Ureter (tissue), 1 donor: ENCODE measurements around the gene MOGAT2. TPM values are rescaled to one million over a fixed set of nuclear protein-coding genes. Genes with fewer than 3 reads are reported as not detected.
"Not testable (repeated sequence)": the region's sequence is repeated elsewhere in the genome, so short reads cannot be mapped to it uniquely, and the experiment has no call there.

Experiments
- DNase-seq: peaks from one replicate; pipeline ENCODE4 v3.0.0-alpha.2; 2020; ENCODE audit warnings: low spot score
- total RNA-seq: library from RNA; stranded (reverse); gene quantifications from one replicate; pipeline ENCODE4 v1.2.4, GENCODE V29; 2023
- donor health status: DM: yes; HTN: yes; CAD: no.

Gene MOGAT2
- total RNA-seq, 1 donor from 2014 or later: 8.2 TPM

DNA sequence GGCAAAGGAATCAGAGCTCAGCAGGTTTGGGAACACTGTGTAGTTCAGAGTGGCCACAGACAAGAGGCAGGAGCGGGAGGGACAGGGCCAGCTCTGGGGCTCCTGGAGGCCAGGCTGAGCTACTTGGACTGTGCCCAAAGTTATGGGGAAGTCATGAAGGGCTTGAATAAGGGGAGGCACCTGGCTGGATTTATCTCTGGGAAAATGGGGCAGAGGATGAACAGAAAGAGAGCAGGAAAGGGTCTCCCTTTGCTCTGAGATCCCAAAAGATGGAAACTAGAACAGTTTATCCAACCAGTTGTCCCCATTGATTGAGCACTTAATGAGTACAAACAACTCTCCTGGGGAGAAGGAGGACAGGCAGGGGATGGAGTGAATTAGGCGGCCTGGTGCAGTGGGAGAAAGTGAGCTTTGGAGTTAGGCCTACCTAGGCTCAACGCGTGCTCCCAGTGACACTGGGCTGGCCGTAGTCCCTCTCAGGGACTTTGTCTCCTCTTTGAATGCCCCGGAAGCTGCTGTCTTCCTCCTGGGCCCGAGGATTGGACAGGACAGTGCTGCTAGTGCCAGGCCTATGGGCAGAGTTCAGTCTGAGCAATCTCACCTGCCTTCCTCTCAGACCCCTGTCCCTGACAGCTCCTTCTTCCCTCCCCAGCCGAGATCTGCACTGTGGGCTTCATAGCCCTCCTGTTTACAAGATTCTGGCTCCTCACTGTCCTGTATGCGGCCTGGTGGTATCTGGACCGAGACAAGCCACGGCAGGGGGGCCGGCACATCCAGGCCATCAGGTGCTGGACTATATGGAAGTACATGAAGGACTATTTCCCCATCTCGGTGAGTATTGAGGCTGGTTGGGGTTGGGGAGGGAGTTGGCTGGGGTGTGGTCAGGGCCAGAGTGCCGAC is 2.0 kb downstream of the MOGAT2 start:
- DNase-seq: no peak

DNA sequence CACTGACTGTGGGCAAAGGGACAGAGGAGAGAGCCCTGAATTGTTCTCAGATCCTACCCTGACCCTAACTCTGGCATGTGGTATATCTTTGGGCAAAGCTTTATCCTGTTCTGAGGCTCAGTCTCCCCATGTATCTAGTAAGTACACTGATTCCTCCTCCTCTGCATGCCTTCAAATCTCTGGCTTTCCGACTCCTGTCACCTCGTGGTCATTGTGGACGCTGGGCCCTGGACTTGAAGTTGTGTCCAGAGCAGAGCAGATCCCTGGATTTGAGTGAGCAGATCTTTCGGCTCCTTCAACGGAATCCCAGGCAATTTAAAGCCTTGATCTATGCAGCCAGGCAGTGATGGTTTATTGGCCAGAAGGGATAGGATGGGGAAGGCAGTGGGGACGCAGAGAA is 3.0 kb downstream of the MOGAT2 start:
- DNase-seq: no peak

DNA sequence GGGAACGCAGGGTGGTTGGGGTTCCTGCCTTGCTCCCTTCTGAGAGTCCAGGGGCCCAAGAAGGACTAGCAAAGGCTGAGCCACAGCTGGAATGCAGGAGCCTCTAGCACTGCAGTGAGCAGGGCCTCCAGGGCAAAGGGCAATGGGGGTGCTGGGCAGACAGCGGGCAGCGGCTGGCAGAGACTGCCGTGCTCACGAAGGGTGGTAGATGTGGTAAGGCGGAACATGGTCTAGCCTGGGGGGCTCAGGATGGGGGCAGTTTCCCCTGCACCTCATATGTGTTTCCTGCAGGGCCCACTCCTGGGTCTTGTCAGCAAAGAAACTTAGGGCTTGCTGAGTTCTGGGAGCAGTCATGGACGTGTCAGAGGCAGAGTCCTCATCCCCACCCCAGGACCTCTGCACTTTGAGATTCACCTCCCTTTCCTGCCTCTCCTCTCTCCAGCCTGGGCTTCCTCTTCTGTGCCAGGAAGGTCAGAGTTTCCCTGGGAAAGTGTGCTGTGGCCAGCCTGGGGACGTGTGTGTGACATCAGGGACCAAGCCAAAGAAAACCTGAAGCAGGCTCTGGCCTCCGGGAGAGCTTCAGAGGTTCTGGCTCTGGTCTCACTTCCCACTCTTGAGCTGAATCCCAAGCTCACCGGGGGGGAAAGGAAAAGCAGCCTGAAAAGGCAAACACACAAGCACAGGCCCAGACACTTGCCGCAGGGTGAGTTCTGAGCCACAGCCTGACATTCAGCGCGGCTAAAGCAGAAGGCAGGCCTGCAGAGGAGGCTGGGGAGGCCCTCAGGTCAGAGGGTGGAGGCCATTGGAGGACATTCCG is 4.4 kb downstream of the MOGAT2 start:
- DNase-seq: no peak

DNA sequence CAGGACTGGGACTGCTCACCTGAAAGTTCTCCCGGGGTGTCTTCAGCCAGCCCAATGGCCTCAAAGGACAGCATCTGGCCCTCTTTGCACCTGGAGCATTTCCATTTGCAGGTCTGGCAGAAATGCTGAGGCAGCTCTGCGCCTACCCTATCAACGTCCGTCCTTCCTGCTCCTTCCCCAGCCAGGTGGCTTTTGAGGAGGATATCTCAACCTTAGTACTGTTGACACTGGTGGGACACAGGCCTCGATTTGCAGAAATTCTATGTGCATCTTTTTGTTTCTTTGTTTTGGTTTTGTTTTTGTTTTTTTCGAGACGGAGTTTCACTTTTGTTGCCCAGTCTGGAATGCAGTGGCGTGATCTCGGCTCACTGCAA is 5.0 kb downstream of the MOGAT2 start:
- no peak for DNase-seq

DNA sequence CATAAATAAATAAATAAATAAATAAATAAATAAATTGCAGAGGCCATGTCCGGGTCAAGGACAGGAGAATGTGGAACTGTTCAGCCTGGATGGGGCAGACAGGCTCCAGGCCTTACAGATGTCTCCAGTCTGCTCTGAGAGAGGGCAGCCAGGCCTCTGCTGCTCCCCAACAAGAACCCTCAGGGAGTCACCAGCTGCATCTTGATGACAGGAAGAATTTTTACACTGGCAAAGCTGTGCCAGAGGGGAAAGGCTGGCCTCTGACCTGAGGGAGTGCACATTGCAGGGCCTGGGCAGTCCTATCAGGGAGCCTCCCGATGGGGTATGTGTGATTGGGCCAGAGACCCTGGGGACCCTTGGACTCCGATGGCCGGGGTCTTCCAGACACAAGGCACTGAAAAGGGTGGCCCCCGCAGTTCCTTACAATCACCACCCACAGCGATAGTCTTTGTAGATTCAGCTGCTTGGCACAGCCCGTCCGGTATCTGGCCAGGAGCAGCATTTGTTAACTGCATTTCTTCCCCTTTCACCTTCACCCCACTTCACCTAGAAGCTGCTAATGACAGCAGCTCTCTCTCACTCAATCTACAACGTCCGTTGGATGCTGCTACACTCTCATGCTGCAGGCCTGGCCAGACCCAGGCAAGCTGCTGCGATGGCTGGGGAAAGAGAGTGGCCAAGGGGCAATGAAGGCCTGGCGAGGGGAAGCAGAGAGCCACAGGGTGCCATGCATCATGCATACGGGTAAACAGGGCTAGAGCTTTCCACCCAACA is 8.1 kb downstream of the MOGAT2 start:
- no peak for DNase-seq

DNA sequence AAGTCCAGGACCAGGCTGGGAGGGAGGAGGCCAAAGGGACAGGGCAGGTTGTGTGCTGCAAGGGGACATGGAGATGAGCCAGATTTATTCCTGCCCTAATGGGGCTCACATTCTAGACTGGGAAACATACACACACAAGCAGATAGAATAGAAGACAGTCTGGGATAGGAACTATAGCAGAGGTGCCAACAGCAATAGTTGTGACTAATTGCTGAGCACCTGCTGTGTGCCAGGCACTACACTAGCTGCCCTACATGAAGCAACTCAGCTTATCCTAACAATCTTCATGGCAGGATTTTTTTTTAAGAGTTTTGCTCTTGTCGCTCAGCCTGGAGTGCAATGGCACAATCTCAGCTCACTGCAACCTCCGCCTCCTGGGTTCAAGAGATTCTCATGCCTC is 11.4 kb downstream of the MOGAT2 start:
- DNase-seq: no peak

DNA sequence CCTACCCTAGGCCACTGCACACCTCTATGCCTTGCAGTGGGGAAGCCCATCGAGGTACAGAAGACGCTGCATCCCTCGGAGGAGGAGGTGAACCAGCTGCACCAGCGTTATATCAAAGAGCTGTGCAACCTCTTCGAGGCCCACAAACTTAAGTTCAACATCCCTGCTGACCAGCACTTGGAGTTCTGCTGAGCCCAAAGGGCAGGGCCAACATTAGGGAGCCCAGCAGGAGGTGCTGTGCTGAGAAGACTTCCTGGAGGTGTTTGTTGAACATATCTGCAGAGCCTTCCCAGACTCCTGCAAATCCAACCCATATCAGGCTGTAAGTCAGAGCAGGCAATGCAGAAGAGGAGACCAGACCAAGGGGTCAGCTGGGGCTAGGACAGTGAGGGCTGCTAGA is 13.5 kb downstream of the MOGAT2 start:
- DNase-seq: no peak

DNA sequence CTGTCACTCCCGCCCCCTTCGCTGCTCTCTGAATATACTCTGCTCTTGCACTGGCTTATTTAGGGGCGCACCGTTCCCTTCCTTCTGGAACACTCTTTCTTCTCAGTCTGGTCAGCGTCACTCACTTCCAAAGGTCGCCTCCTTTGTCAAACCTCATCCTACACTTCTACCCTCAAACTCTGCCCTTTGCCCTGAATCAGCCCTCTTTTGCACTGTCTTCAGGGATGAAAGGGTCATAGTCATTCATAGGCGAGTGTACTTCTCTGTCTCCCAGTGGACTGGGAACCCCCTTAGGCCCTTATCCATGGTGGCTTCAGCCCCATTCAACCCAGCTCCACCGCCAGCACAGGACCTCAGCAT is 15.4 kb downstream of the MOGAT2 start:
- DNase-seq: no peak

DNA sequence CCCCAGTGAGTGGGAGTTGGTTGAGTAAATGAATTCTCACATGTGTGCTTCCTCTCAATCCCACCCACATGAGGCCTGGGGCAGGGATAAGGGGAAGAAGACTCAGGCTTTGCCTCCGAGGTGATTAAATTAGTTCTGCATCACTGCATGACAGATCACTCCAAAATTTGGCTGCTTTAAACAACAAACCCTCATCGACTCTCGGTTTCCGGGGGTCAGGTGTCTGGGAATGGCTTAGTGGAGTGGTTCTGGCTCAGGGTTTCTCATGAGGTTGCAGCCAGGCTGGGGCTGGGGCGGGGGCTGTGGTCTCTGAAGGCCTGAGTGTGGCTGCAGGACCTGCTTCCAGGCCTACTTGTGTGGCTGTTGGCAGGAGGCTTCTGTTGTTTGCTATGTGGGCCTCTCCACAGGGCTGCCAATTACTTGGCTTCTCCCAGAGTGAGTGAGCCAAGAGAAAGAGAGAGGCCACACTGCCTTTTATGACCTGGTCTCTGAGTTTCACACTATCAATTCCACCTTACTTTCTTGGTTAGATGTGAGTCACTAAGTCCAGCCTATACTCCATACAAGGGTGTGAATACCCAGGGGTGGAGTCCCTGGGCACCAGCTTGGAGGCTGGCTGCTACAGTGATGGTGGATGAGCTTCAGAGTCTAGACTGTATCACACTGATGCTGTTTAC is 15.9 kb downstream of the MOGAT2 start:
- no peak for DNase-seq

DNA sequence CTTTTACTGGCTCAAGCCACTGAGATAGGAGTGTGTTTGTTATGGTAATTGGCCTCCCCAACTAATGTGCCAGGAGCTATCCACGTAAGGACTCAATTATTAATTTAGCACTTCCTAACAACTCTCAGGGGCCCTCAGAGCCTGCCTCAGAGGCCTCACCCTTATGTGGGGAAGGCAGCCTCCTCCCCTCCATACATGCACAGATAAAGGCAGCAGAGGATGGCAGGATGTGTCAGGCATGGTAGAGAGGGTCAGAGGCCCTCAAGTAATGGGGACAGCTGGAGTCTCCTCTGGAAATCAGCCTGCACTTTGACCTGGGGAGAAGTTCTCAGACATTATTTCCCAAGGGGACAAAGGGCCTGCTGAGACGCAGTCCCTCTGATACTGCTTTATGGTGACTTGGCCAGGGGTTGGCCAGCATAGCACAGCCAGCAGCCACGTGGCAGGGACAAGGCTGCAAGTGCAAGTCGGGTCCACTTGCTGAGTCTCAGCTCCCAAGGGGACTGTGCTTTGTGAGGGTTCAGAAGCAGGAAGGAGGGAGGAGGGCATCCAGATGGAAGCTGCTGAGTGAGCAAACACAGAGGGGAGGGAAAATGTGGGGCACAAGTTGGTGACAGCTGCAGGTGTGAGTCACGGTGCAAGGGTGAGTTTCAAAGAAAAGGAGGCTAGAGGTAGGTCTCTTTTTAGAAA is 17.0 kb downstream of the MOGAT2 start:
- DNase-seq: no peak

DNA sequence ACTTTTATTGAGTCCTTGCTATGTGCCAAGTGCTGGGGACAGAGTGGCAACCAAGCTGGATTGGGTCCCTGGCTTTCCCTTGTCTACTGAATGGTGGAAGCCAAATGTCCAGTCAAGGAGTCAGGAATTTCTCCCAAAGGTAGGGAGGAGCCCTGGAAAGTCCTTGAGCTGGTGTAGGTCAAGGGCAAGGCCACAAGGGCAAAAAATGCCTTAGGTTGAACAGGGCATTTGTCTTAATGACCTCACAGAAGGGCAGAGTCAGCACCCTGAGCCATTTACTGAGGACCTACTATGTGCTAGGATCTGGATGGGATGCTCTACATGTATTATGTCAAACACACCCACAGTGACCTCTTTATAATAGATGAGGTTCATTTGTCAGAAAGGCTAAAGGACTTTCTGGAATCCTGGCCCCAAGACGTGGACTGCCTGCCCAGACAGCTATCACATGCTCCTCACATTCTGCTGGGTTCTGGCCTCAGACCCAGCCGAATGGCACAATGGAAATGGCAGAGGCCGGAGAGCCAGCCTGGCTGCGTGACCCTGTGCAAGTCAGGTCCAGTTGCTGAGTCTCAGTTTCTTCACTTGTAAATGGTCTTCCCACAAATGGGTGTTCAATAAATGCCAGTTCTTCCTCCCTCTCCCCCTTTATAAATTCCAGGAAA is 17.7 kb downstream of the MOGAT2 start:
- no peak for DNase-seq

DNA sequence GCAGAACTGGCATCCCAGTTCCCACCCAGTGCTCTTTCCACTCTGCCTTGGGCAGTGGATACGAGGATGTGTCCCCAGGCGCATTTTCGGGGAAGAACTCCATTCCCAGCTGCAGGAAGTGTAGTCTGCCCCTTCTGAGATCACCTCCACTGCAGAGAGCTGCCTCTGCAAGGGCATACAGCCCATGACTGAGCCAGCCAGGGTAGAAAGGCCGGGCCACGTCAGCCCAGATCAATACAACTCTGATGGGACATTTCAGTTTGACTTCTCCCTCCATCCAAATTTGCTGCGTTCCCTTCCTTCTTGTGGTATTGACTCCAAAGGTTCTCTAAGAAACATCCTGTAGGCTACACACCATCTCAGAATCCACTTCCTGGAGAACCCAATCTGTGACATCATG is 19.7 kb downstream of the MOGAT2 start:
- DNase-seq: no peak

DNA sequence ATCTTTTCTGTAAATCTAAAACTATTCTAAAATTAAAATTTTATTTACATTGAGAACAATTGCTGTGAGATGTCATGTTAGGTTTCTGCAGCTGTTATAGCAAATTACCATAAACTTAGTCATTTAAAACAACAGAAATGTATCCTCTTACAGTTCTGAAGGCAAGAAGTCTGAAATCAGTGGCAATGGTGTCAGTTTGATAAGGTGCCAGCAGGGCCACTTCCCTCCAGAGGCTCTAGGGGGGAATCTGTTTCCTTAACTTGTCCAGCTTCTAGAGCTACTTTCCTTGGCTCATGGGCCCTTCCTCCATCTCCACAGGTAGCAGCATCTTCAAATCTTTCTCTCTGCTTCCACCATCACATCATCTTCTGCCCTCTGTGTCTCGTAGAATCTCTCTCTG is 23.0 kb downstream of the MOGAT2 start:
- no peak for DNase-seq

DNA sequence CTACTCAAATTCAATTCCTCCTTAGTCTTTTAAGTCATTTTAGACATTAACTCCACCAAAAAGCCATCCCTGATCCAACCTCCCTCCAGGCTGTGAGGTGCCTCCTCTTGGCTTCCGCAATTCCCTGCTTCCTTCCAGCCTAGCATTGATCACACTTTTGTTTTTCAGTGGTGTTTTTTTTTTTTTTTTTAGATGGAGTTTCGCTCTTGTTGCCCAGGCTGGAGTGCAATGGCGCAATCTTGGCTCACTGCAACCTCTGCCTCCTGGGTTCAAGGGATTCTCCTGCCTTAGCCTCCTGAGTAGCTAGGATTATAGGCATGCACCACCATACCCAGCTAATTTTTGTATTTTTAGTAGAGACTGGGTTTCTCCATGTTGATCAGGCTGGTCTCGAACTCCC is 25.5 kb downstream of the MOGAT2 start:
- DNase-seq: not testable (repeated sequence)

DNA sequence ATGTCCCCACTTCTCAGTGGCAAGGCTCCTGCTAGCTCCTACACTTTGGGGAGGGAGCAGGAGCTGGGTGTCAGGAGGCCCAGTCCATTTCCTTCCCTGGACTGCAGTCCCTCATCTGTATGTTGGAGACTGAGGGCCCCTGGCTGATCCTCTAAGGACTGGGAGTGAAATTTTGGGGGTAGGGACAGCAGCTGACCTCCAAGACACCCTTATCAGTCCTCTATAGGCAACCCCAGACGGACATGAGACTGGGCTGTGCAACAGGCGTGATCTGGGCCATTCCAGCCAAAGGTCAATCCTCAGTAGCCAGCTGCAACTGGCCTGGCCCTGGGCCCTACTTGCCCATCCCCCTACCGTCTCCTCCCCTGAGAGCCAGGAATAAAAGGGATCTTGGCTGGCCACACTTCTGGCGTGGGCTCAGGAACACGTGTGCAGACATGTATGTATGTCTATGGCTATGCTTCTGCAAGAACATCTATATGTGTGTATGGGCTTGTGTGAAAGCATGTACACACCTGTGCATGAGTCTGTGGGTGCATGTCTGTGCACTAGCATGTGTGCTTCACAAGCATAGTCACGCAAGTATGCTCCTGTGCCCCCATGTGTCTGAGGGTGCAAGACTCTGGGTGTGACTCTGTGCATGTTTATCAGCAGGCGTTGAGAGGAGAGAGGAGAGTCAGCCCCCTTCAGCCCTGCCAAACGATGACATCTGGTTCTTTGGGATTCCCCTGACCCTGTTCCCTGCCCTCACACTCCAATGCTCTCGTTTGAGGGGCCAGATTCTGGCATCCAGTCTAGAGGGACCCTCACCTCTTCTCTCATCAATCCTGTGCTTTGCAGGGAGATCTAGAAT is 26.3 kb downstream of the MOGAT2 start:
- no peak for DNase-seq

DNA sequence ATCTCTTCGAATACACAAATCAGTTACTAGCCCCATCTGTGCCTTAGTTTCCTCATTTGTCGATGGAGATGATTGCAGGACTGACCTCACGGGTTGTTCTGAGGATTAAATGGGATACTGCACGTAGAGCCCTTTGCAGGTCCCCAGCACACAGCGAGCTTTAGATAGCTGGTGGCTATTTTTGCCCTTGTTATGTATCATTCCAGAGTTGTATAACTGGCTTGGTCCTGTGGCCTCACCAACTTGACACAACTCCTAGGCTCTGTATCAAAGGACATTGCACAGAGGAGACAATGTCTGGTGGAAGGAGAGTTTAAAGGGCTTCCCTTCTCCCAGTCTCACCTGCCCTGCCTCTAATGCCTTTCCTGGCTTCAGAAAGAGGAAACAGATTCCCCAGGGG is 28.2 kb downstream of the MOGAT2 start:
- no peak for DNase-seq

DNA sequence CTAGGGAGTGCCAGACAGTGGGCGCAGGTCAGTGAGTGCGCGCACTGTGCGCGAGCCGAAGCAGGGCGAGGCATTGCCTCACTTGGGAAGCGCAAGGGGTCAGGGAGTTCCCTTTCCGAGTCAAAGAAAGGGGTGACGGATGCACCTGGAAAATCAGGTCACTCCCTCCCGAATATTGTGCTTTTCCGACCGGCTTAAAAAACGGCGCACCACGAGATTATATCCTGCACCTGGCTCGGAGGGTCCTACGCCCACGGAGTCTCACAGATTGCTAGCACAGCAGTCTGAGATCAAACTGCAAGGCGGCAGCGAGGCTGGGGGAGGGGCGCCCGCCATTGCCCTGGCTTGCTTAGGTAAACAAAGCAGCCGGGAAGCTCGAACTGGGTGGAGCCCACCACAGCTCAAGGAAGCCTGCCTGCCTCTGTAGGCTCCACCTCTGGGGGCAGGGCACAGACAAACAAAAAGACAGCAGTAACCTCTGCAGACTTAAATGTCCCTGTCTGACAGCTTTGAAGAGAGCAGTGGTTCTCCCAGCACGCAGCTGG is 31.2 kb downstream of the MOGAT2 start:
- not testable (repeated sequence) for DNase-seq

DNA sequence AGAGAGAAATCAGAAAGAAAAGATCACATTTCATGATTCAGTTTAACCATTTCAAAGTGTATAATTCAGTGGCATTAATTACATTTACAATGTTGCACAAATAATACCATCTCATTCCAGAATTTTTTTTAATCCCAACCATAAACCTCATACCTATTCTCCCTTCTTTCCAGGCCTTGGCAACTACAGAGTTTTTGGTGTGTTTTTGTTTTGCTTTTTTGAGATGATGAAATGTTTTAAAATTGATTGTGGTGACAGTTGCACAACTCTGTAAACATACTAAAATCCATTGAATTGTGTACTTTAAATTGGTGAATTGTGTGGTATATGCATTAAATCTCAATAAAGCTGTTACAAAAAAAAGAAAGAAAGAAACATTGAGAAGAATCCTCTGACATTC is 37.3 kb downstream of the MOGAT2 start:
- not testable (repeated sequence) for DNase-seq

DNA sequence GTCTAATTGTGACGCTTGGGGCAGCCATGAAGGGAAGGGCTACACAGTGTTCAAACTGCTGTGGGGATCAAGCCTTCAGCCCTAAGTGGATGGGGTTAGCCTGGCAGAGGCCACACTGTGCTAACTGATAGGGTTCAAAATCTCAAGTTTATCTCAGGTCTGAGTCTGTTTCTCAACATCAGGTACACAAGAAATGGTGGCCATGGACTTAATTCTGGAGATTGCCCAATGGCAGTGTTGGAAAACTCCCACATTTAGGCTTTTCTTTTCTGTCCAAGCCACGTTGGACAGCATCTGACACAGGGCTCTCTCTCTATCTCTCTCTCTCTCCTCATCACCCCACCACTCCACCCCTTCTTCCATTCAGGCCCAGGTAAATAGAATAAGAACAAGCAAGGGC is 40.0 kb downstream of the MOGAT2 start:
- DNase-seq: no peak
